DMS114 treated with DMSO at 0.1 percent for 48 hours (cell line): Measurements from ENCODE around the gene GJA3.

Experiments used
- DNase-seq: peaks from one replicate; lab custom pipeline; 2025; ENCODE audit not compliant: unreplicated experiment; lab: John Stamatoyannopoulos, UW

GJA3 gene

DNA sequence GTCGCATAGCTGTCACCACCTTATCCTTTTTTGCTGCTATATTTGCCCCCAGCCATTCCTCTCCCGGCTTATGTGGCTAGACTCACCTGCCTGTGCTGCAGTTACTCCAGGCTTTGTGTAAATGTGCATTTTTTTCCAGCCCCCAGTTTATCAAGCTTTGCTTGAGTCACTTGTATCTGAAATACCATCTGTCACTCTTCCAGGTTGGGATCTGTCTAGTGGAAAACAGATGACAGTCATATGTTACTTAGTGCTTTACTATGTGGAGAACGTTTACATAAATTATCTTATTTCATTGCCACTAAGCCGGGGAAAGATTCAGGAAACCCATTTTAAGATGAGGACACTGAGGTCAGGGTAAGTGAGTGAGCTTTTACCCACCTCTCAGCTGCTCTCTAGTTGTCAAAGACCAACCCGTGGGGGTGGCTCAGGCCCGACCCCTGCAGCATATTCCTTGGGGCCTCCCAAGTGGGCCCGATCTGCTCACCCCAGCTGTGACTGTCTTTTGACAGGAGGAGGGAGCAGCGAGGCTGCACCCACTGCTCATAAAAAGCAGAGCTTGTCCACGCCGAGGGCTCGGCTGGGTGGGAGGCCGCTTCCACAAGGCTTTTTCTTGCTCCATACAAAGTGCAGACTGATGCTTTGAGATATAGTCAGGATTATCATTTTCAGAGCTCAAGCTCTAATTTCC lies 24.7 kb upstream of the GJA3 start:
- DNase-seq = no peak

DNA sequence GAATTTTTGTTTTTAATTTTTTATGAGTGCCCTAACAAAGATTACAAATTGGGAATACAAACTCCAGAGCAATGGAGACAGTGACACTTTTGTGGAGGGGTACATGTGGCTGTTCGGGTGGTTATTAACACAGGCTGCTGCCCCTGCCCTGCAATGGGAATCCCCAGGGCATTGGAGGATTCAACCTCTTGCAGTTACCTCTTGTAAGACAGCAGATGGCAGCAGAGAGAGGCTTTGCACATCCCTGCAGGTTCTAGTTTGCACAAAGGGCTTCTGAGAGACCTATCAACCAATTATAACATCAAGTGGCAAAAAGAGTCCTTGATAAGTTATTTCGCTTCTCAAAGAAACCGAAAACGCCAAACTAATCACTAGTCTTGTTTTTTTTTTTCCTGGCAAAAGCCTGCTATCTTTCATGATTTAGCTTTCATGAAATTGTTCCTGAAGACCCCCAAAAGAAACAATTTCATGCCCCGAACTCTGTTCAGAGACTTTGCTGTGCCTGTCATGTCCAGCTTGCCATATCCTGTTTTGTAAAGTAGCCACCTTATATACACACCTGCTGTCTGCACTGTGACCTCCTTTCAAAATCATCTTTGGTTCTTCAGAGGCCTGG lies 21.5 kb upstream of the GJA3 start:
- DNase-seq = peak; percentile 23

DNA sequence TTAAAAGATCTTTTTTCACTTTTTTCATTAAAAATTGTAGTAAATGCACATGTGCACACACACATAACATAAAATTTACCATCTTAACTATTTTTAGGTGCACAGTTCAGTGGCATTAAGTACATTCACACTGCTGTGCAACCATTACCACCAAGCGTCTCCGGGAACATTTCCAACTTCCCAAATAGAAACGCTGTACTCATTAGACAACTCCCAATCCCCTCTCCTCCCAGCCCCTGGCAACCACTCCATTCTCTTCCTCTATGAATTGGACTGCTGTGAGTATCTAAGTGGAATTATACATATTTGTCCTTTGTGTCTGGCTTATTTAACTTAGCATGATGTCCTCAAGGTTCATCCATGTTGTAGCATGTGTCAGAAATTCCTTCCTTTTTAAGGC lies 20.3 kb upstream of the GJA3 start:
- DNase-seq = no peak

DNA sequence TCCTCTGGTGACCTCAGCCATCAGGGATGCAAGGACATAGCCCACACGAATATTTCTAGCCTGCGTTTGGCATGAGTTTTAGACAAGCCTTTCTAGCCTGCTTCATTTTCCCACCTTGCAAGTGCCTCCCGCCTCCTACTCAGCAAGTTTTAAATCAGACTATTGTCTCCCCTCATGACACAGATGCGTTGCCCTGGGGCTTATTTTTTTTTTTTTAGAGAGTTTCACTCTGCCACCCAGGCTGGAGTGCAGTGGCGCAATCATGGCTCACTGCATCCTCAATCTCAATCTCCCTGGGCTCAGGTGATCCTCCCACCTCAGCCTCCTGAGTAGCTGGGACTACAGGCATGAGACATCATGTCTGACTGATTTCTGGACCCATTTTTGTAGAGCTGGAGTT lies 17.3 kb upstream of the GJA3 start:
- DNase-seq = no peak

DNA sequence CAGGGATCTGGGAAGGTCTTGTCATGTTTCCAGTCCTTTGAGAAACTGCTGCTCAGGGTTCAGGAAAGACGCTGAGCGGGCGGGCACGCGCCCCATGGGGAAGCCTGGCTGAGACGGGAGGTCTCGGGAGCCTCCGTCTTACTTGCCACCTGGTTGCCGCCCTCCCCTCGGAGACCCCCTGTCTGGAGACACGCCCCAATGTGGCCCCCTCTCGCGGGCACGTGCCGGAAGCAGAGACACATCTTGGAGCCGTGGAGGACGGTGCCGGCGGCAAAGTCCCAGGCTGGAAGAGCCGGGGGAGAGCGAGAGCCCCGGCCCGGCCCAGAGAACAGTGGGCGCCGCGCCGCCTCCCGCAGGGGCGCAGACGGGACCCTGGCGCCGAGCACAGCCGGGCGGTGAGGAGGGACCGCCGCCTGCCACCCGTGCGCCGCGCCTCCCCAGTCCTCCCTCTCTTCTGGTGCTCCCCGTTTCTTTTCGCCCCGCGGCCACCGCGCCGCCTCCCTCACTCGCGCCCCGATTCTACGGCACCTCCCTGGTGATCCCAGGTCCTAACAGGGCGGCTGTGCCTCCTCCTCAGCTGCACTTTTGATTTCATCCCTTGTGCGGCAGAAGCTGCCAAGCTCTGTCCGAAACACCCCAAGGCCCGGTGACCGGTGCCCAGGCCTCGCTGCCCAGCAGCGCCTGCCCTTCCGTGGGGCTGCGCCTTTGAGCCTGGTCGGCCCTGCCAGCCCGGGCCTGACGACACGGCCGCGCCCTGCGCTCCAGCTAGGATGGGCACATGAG lies 16.4 kb upstream of the GJA3 start:
- no peak for DNase-seq

DNA sequence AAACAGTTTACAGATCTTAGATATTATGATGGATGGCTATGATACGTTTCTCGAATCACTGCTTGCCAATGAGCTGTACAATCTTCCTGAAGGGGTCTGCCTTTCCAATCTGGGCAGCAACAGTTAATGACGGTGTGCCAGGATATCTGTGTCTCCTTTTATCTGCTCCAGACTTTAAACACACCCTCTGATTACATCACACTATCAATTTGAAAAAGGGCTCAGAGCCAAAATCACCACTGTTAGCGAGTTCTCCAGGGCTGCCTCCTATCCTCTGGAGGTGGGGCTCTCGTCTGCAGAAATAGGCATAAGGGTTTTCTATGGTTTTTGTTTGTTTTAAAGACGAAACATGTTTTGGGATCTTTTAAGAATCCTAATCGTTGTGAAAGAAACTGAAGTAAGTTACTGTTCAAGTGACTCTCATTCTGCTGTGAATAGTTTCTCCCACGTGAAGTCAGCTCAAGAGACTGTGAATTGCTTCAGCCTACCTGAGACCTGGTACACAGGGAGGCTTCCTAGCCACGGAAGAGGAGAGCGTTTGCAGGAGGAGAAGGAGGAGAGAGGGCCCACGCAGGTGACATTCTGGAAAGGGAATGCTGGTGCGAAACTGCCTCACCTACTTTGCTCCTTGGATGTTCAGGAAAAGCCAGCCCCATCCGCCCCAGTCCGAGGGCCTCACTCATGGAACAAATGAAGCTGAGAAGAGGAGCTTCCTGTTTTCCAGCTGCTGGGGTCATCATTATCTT lies 15.2 kb upstream of the GJA3 start:
- no peak for DNase-seq

DNA sequence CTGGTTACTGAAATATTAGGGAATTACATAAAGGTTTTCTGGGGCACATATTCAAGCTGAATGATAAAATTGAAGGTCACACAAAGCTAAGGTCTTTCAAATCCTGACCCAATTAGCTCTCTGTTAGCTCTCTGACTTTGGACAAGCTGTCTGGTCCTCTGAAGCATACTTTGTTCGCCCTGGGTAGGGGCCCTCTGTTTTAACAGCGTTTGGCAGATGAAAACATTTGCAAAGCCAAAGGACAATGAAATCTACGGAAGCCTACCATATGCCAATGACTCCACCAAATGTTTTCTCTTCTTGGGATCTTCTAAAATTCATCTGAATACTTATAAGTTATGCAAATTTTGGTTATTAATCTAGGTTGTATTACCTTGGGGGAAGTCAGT lies 14.5 kb upstream of the GJA3 start:
- DNase-seq = no peak

DNA sequence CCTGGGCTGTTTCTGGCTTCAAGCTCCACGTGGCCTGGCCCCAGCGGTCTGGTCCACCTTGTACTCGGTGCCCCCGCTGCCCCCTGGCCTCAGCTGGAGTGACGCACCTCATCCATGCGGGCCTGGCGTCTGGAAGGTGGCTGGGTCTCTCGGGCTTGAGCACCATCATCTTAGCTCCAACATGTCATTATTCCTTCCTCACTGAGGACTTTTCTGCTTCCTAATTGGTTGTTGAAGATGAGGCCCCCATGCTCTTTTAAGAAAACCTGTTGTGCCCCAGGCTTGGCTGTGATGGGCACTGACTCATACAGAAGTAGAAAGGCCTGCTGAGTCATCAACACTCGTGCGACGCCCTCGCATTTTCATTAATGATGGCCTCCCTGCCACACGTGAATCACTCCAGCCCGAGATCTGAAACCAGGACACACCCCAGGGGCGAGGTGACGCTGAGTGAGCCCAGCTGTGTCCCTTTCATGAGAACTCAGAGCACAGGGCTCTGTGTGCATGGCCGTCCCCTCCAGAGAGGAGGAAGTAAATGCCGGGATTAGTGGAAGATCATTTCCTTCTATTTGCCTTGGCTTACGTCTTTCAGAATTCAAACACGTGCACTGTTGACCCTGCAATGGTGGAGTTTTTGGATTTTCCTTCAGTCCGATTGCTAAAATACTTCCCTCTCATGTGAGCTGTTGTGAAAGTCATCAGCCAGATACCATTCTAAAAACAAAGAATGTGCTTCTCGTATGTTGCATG lies 14.0 kb upstream of the GJA3 start:
- DNase-seq = no peak

DNA sequence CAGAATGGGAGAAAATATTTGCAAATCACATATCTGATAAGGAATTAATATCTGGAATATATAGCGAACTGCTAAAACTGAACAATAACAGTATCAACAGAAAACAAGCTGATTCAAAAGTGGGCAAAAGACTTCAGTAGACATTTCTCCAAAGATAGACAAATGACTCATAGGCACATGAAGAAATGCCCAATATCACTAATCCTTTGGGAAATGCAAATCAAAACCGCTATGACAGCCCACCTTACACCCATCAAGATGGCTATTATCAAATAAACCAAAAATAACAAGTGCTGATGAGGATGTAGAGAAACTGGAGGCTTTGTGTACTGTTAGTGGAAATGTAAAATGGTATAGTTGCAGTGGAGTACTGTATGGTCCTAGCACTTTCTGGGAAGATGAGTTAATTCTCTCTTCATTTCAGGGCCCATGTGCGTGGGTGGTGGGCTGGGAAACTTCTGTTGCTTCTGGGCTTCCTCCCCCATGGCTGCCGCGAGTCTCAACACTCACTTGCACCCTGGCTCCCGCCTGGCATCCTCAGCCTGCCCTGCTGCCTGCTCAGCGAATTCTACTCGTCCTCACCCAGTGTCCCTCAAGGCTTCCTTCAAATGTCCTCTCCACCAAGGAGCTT lies 12.4 kb upstream of the GJA3 start:
- DNase-seq = no peak

DNA sequence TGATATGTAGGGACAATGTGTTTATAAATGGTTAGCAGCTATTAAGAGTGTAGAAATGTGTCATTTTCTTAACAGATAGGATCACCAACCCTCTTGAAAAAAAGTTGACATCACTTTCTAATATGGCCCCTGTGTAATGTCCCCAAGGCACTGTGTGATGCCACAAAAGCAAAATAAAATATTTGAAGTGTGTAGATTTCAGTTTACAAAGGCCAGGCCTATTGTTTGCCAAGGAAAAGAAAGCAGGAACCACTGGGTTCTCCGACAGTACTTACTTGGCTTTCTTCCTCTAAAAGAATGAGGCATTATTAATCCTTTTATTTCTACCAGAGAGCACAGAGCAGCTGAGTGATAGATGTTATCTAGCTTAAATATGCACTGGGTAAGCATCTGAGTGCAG lies 10.5 kb upstream of the GJA3 start:
- DNase-seq = no peak

DNA sequence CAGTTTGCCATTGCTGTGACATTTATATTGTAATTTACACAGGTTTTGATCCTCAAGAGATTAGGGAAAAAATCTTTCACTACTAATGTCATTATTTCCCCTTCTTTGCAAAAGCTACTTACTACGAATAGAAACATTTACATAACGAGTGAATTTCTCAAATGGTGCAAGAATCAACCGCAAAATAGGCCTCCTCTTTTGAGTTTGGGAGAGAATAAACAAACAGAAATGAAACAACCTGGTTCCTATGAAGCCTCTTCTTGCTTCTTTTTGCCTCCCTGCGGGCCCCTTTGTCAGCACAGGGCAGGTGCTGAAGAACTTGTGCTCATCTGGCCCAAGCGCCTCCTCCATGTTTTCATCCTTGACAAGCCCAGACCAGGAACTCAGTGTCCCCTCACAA lies 10.1 kb upstream of the GJA3 start:
- DNase-seq = no peak

DNA sequence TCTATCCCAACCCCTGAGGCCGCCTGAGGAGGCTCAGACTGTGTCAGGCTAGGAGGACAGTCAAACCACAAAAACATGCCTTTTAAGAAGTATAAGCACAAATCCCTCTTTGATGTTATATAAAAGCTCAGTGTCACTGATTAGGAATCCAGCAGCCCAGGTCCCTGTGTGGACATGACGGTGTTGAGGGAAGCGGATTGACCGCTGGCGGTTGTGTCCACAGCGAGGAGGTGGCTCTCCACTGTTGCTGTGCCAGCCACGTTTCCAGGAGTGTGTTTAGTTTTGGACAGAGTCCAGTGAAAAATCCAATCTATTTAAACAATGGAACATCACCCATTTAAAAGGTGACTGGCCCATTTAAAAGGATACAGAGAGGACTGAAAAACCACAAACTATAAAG lies 7.5 kb upstream of the GJA3 start:
- DNase-seq = no peak

DNA sequence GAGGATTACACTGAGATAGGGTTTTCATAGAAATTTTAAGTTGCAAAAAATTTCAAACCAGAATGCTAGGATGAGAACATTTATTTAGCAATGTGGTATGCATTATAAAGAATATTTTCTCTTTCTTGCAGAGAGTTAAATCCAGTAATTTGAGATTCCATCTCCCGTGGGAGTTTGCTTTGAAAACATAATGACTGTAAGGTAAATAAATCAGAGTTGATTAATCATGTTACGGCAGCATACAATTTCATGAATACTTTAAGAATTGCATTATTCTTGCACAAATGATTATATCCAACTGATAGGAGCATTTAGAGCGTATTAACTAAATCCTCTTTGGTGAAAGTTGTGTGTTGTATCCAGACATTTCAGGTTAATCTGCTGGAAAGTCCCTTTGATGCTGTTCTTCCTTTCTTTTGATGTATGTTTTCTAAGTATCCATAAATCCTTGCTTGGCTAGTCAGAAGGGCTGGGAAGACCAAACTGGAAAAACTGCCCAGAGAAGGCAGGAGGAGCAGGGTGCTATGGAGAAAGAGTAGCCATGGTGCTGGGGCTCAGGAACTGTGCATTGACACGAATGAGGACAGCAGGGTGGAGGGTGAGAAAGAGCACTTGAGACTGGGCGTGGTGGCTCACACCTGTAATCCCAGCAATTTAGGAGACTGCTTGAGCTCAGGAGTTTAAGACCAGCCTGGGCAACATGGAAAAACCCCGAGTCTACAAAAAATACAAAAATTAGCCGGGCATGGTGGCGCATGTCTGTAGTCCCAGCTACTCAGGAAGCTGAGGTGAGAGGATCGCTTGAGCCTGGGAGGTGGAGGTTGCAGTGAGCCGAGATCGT lies 4.8 kb upstream of the GJA3 start:
- no peak for DNase-seq

DNA sequence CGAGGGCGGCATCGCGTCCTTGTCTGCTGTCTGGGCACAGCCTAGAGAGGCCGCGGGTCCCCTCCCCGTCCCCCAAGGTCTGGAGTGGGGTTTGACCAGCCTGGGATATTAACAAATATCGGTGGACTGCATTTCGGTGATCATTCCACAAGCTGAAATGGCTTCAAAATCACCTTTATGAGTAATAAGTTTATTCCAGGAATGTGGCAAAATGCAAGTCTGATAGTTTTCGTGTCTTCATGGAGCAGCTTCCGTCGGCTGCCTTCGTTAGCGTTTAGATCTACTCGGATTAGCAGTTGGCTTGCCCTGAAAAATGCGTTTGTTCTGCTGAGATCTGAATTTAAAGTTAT lies 1.1 kb upstream of the GJA3 start:
- DNase-seq = no peak

DNA sequence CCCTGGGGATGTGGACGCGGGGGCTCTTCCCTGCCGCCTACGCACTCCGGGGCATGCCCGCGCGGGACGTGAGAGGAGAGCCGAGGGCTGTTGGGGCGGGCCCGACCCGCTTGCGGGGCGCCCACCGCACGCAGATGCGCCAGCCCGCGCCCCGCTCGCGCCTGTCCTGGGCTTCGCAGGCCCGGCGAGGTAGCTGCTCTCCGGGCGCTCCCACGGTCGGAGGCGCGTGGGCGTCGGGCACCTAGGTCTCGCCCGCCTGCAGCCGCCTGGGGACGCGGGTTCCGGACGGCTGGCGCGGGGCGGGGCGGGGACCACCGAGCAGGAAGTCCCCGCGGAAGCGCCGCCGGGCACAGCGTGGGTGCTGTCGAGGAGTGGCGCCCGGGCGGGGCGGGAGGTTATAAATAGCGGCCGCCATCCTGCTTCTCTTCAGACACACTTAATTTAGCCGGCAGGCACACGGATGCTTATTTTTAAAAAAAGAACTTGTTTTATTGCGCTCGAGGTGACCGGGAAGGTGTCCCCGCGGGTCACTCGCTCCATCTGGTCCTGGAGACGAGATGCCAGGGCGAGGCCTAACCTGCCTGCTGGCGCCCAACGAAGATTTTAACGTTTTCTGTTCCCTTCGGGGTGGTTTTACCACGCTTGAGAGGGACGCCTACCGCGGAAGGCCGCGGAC lies 561 bp upstream of the GJA3 start:
- no peak for DNase-seq

DNA sequence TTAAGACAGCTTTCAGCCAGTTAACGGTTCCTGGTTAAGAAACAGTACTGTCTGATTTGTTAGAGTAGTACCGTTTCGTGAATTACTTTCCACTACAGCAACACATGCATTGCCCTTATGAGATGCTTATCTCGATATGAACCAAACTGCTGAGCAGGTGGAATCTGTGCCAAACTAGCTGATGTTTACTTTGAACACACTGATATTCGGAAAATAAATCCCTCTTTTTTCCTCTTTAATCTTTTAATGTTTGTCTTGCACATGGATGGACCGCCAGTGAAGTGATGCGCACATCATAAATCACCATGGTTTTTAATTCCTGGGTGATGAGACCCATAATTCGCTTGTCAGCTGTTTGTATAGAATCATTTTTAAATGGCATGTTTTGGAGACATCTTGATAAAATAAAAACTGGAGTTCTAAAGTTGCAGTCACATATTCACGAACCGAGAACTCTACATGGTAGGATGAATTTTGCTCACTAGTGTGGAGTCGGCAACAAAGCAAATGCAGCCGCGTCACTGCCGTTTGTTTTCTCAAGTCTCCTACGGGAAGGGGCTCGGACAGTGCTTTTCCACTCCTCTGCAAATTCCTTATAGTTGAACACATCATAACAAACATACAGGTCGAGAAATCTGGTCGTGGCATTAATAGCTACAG lies 1.1 kb downstream of the GJA3 start:
- peak; percentile 23 for DNase-seq

DNA sequence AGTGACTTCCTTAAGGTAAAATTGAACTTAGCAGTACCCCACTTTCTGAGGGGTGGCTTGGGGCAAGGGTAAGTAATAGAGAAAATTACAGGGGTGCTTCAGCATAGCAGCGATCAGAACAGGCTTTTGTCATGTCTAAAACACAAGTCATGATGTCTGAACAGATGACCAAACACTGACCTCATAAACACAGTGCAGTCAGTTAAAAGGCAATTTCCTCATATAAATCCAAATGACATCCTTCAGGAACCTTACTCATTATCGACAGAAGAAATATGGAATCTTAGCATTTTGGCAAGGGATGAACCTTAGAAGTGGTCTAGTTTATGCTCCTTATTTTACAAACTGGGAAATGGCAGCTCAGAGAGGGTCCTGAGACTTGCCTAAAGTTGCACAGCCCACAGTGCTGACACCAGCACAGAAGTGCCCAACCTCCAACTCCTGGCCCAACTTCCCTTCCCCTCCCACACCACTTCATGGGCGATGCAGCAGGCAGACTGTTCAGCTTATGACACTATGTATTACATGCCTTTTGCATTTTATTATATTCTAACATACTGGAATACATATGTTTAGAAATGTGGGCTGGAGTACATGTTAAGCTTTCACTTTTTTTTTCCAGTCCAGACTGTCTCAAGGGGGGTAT lies 3.6 kb downstream of the GJA3 start:
- no peak for DNase-seq

DNA sequence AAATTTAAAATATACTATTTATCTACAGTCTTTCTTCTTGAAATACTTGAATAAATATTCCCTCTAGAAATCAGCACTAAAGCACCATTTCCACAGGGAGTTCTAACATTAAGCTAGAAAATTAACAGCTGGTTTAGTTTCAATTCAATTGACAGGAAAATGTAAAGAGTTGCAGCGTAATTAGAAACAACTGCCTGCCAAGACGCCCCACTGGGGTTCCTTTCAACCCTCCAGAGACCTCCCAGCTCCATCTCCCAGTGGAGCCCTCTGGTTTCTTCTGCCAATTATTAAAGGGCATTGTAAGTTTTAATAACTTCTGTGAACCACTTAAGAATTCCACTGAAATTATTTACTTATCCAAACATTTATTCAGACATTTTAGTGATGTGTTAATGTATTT lies 4.2 kb downstream of the GJA3 start:
- no peak for DNase-seq
